ENCODE data around the gene TGFB3. TPM values are rescaled to one million over a fixed set of nuclear protein-coding genes. Genes with fewer than 3 reads are reported as not detected.

The TGFB3 gene
- total RNA-seq, 2 donors from 2014 or later, result 136 to 140 TPM

DNA sequence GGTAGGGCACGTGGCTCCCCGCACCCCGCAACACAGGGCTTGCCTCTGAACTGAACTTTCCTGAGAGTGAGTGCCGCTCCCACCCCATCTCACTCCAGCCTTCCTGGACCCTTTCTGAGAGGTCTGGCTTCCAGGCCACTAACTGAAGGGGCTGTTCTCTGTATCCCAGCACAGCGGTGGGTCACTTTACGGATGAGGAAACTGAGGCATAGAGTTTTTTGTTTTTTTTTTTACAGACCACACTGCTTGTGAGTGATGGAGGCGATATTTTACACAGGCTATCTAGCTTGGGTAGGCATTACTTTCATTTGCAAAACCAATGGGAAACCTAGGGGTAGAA, 1.2 kb upstream of the TGFB3 start:
- Histone ChIP-seq H3K4me1 (replicated peaks) (peaks cover 12% of the 10 kb centered on the region), H3K36me3 (no peaks in the 10 kb centered on the region), H3K4me3 (peak overlapping the region; percentile 66 to 74), H3K27me3 (replicated peaks; ENCODE audit: insufficient read depth) (no peaks in the 10 kb centered on the region), H3K27ac (peak overlapping the region; percentile 93 to 98), H3K9me3 (no peaks in the 10 kb centered on the region)
- no peak for DNase-seq (ENCODE audit: low spot score)
- intact Hi-C loops (cut with DNase I), result loop anchor here (10.0 kb wide), 2 partner anchors 112 to 158 kb away; no protein-coding TSS in a partner anchor
- no peak for TF ChIP-seq POLR2A (IDR thresholded peaks at IDR 0.05)
- TF ChIP-seq CTCF (IDR thresholded peaks at IDR 0.05), result no peak
- TF ChIP-seq POLR2AphosphoS5 (IDR thresholded peaks at IDR 0.05), result no peak
- WGBS, result 47% methylated on average over 7 of the region's 7 CpGs

- Histone ChIP-seq H3K27ac (peak overlapping the region; percentile 93 to 98), H3K9me3 (no peaks in the 10 kb centered on the region), H3K27me3 (replicated peaks; ENCODE audit: insufficient read depth) (no peaks in the 10 kb centered on the region), H3K36me3 (no peaks in the 10 kb centered on the region), H3K4me3 (peak overlapping the region; percentile 66 to 74), H3K4me1 (replicated peaks) (peaks cover 13% of the 10 kb centered on the region)
- TF ChIP-seq POLR2A (IDR thresholded peaks at IDR 0.05) (no peak), CTCF (IDR thresholded peaks at IDR 0.05) (peak; percentile 56 to 67 (median 62)), POLR2AphosphoS5 (IDR thresholded peaks at IDR 0.05) (peak; percentile 24)
- intact Hi-C loops (cut with DNase I), result loop anchor here (1.0 to 10.0 kb wide), 3 partner anchors 112 to 271 kb away; no protein-coding TSS in a partner anchor
- DNase-seq (ENCODE audit: low spot score), result peak; percentile 84
- under 1% methylated on average over 74 of the region's 77 CpGs for WGBS
These were observed 647 bp upstream of the TGFB3 start for GRCh38 chr14:75982266-75983018.

DNA sequence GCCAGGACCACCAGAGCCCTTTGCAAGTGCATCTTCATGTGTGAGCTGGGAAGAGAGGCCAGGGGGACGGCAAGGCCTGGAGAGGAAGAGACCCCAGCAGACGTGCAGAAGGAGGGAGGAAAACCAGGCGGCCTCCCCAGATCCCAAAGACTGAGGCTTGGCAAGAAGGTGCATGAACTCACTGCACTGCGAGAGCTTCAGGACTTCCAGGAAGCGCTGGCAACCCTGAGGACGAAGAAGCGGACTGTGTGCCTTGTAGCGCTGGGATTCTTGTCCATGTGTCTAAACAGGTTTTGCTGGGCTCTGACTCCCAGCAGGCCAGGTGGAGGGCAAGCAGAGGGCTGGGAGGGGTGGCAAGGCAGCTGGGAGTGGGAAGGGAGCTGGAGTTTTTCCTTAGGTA, 939 bp downstream of the TGFB3 start:
- intact Hi-C loops (cut with DNase I), result loop anchor here (10.0 kb wide), 2 partner anchors 114 to 156 kb away; no protein-coding TSS in a partner anchor
- DNase-seq (ENCODE audit: low spot score), result peak; percentile 49
- Histone ChIP-seq H3K9me3 (no peaks in the 10 kb centered on the region), H3K4me3 (peak overlapping the region; percentile 66 to 74), H3K4me1 (replicated peaks) (peaks cover 13% of the 10 kb centered on the region), H3K27ac (peak overlapping the region; percentile 93 to 98), H3K27me3 (replicated peaks; ENCODE audit: insufficient read depth) (no peaks in the 10 kb centered on the region), H3K36me3 (no peaks in the 10 kb centered on the region)
- TF ChIP-seq POLR2A (IDR thresholded peaks at IDR 0.05) (no peak), CTCF (IDR thresholded peaks at IDR 0.05) (no peak), POLR2AphosphoS5 (IDR thresholded peaks at IDR 0.05) (no peak)
- WGBS, result 20% methylated on average over 8 of the region's 8 CpGs

DNA sequence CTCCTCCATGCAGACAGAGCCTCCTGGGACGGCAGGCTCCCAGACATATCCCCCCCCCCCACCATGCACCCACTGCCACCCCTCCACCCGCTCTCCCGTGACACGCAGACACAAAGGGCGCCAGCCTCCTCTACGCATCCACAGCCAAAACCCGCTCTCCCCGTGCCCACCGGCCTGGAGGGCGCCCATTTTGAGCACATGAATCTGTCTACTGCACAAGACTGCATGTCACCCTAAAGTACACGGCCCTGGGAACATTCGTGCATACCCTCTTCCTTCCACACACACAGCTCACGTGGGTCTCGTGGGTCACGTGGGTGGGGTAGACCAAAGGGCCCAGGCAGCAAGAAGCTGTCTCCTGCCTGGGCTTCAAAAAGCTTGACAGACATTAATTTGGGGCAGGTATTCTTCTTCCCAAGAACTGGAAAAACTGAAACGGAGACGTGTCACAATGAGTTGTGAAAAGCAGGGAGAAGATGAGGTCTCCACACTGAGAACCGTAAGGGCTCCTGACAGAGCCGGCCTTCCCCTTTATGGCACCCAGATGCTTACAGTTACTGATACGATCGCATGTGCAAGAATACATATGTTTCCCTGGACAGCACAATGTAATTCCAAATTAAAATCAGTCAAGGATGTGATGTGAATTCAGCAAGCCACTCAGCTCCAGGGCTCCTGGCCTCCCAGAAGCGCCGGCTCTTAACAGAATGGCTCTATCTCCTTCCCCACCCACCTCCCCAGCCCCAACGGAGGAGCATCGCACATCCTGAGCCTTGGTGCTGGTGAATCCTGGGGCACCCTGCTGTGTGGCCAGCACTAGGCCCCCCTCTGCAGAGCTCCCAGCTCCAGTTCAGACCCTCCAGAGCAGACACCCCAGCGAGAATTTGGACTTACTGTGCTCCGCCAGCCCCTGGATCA, 1.9 kb downstream of the TGFB3 start:
- peak overlapping the region; percentile 93 to 98 for H3K27ac ChIP-seq
- no peaks in the 10 kb centered on the region for H3K27me3 ChIP-seq (replicated peaks; ENCODE audit: insufficient read depth)
- H3K4me1 ChIP-seq (replicated peaks), result peaks cover 13% of the 10 kb centered on the region
- no peaks in the 10 kb centered on the region for H3K36me3 ChIP-seq
- no peaks in the 10 kb centered on the region for H3K9me3 ChIP-seq
- intact Hi-C loops (cut with DNase I), result loop anchor here (1.0 to 10.0 kb wide), 4 partner anchors 73 to 186 kb away; no protein-coding TSS in a partner anchor
- H3K4me3 ChIP-seq, result peak overlapping the region; percentile 66 to 74
- DNase-seq (ENCODE audit: low spot score), result no peak
- TF ChIP-seq POLR2AphosphoS5 (IDR thresholded peaks at IDR 0.05) (no peak), POLR2A (IDR thresholded peaks at IDR 0.05) (no peak), CTCF (IDR thresholded peaks at IDR 0.05) (no peak)
- 47% methylated on average over 27 of the region's 27 CpGs for WGBS
